GM12878 (cell line): Measurements from ENCODE around the gene DPF3. TPM values are rescaled to one million over a fixed set of nuclear protein-coding genes. Genes with fewer than 3 reads are reported as not detected.

Experiments
- ATAC-seq: fragments of 200-7000 bp; cut with Tn5 transposase; 3 replicates; pipeline ENCODE4 v1.9.1; 2020; ENCODE audit warnings: mild to moderate bottlenecking, moderate library complexity
- BruUV-seq: library from RNA; stranded (reverse); fragments of 400-500 nt; replicated peaks from 2 replicates; lab custom pipeline; 2021; lab: Mats Ljungman, UMichigan
- CTCF ChIA-PET: fragments of 300-600 bp; sonication (Branson Sonifier 250); formaldehyde crosslinking; extraction: SDS; loops from one replicate; lab custom pipeline; 2021; ENCODE audit warnings: inconsistent platforms; lab: Yijun Ruan, JAX
- POLR2A ChIA-PET: fragments of 350-600 bp; formaldehyde crosslinking; extraction: SDS; loops from one replicate; lab custom pipeline; 2021; ENCODE audit warnings: inconsistent platforms; lab: Charles Lee
- RAD21 ChIA-PET: fragments of 300-600 bp; sonication (Branson Sonifier 250); formaldehyde crosslinking; loops from one replicate; lab custom pipeline; 2023; ENCODE audit warnings: antibody characterized with exemption; ENCODE audit not compliant: unreplicated experiment; lab: Charles Lee
- SMC1A ChIA-PET: fragments of 300-600 bp; sonication (Branson Sonifier 250); formaldehyde crosslinking; loops from one replicate; lab custom pipeline; 2023; ENCODE audit not compliant: unreplicated experiment, uncharacterized antibody; lab: Charles Lee
- DNase-seq: peaks from one replicate; pipeline ENCODE4 v3.0.0-alpha.2; 2011; ENCODE audit warnings: low read depth, low spot score
- FAIRE-seq: peaks from 3 replicates; lab custom pipeline; 2011; peaks lifted over from hg19 to GRCh38; lab: Jason Lieb, UNC
- H2AFZ ChIP-seq: 2 replicates; pipeline ENCODE4 v1.6.0; 2011; ENCODE audit warnings: low read depth, low read length, control low read depth; ENCODE audit not compliant: control insufficient read depth
- H3K27ac ChIP-seq: 2 replicates; pipeline ENCODE4 v1.5.1; 2011; ENCODE audit warnings: control low read depth; ENCODE audit not compliant: control insufficient read depth, insufficient read depth
- H3K27me3 ChIP-seq, 2 experiments: replicated peaks in 1 of 2; 2 replicates each; pipeline versions ENCODE4 v1.6.0 to v1.6.1; 2011; ENCODE audit warnings: low read length in 1 of 2; ENCODE audit not compliant: control insufficient read depth in 2 of 2, insufficient read depth in 2 of 2
- H3K36me3 ChIP-seq, 2 experiments: 2 replicates each; pipeline ENCODE4 v1.5.1; 2011; ENCODE audit warnings: low read length in 1 of 2; ENCODE audit not compliant: control insufficient read depth in 2 of 2, insufficient read depth in 2 of 2
- H3K4me1 ChIP-seq: 2 replicates; pipeline ENCODE4 v1.6.1; 2011; ENCODE audit warnings: mild to moderate bottlenecking, low read length, moderate library complexity, mixed read lengths; ENCODE audit not compliant: control insufficient read depth, insufficient read depth
- H3K4me2 ChIP-seq: 2 replicates; pipeline ENCODE4 v1.6.0; 2011; ENCODE audit warnings: control low read depth; ENCODE audit not compliant: control insufficient read depth, insufficient read depth
- H3K4me3 ChIP-seq: fragments of 200-600 bp; sonication (generic); 2 replicates; pipeline ENCODE4 v1.5.1; 2016
- H3K79me2 ChIP-seq: 2 replicates; pipeline ENCODE4 v1.6.0; 2011; ENCODE audit warnings: low read length; ENCODE audit not compliant: control insufficient read depth, insufficient read depth
- H3K9ac ChIP-seq: 2 replicates; pipeline ENCODE4 v1.8.0; 2011; ENCODE audit warnings: low read length, control low read depth, mixed read lengths; ENCODE audit not compliant: control insufficient read depth, insufficient read depth
- H3K9me3 ChIP-seq: replicated peaks from 3 replicates; pipeline ENCODE4 v1.5.1; 2011; ENCODE audit warnings: mild to moderate bottlenecking, low read length; ENCODE audit not compliant: control insufficient read depth, insufficient read depth
- H4K20me1 ChIP-seq: 2 replicates; pipeline ENCODE4 v1.6.0; 2011; ENCODE audit not compliant: control insufficient read depth, insufficient read depth
- ATF2 ChIP-seq: IDR thresholded peaks from 2 replicates; pipeline ENCODE4 v1.6.1; 2012; ENCODE audit warnings: low read length, inconsistent platforms
- BCLAF1 ChIP-seq: fragments of 450-650 bp; IDR thresholded peaks from 2 replicates; pipeline ENCODE4 v1.6.1; 2017; ENCODE audit warnings: antibody characterized with exemption, mild to moderate bottlenecking, moderate library complexity
- CHD4 ChIP-seq: fragments of 200-600 bp; sonication (generic); IDR thresholded peaks from 2 replicates; pipeline ENCODE4 v1.6.1; 2016; ENCODE audit warnings: mild to moderate bottlenecking
- ETV6 ChIP-seq, 2 experiments: fragments of 450-650 bp in 1 of 2; IDR thresholded peaks in 1 of 2; conservative IDR thresholded peaks in 1 of 2; 2 replicates each; pipeline ENCODE4 v1.6.1; 2014; ENCODE audit warnings: antibody characterized with exemption in 1 of 2, borderline replicate concordance in 1 of 2, low read depth in 1 of 2, mild to moderate bottlenecking in 1 of 2, moderate library complexity in 1 of 2
- KAT2A ChIP-seq: conservative IDR thresholded peaks from 2 replicates; pipeline ENCODE4 v1.6.1; 2011; ENCODE audit warnings: low read depth, low read length; ENCODE audit not compliant: control insufficient read depth
- MTA2 ChIP-seq: fragments of 450-650 bp; IDR thresholded peaks from 2 replicates; pipeline ENCODE4 v1.6.1; 2016; ENCODE audit warnings: low read depth, mild to moderate bottlenecking, moderate library complexity
- NFYB ChIP-seq: IDR thresholded peaks from 2 replicates; pipeline ENCODE4 v1.6.1; 2011; ENCODE audit warnings: low read depth, mild to moderate bottlenecking, low read length, improper control_type of control experiment, moderate library complexity; ENCODE audit not compliant: insufficient read depth
- NR2C1 ChIP-seq: fragments of 450-650 bp; IDR thresholded peaks from 2 replicates; pipeline ENCODE4 v1.6.1; 2017; ENCODE audit warnings: antibody characterized with exemption, mild to moderate bottlenecking, moderate library complexity
- SMAD5 ChIP-seq: IDR thresholded peaks from 2 replicates; pipeline ENCODE4 v1.6.1; 2016; ENCODE audit warnings: antibody characterized with exemption, low read depth
- SPI1 ChIP-seq: IDR thresholded peaks from 2 replicates; pipeline ENCODE4 v1.6.1; 2011; ENCODE audit warnings: low read depth, mild to moderate bottlenecking, low read length, moderate library complexity, borderline replicate concordance; ENCODE audit not compliant: insufficient read depth
- SRF ChIP-seq, 2 experiments: IDR thresholded peaks; 2 replicates each; pipeline ENCODE4 v1.6.1; 2011; ENCODE audit warnings: low read depth in 2 of 2, low read length in 2 of 2, mild to moderate bottlenecking in 1 of 2, moderate library complexity in 1 of 2
- STAT3 ChIP-seq: IDR thresholded peaks from 2 replicates; pipeline ENCODE4 v1.6.1; 2011; ENCODE audit warnings: low read depth, low read length, improper control_type of control experiment
- YY1 ChIP-seq: IDR thresholded peaks from 2 replicates; pipeline ENCODE4 v1.6.1; 2011; ENCODE audit warnings: low read depth, mild to moderate bottlenecking, low read length
- WGBS: methylation state at CpG from one replicate; pipeline ENCODE4 v1.1.6; 2016; ENCODE audit warnings: low lambda C conversion rate; ENCODE audit not compliant: insufficient replicate concordance, insufficient coverage; ENCODE audit errors: missing lambda C conversion rate; 5-methylcytosine and 5-hydroxymethylcytosine counted together
- in situ Hi-C: fragments of 300-500 bp; cut with MboI; formaldehyde crosslinking; loops from 9 replicates; pipeline ENCODE4 v1.14.3; 2018; ENCODE audit warnings: mixed read lengths
- intact Hi-C: fragments of 100-400 bp; cut with micrococcal nuclease; formaldehyde crosslinking; loops from one replicate; pipeline ENCODE4 v1.14.2; 2022; ENCODE audit not compliant: unreplicated experiment
- polyA plus RNA-seq, 11 experiments: library from polyadenylated mRNA; depleted of rRNA in 4 of 11; unstranded in 6 of 11; stranded (reverse) in 5 of 11; fragments of >200 nt; fragmentation: Nextera tagmentation in 4 of 11; fragmentation: Illumina TruSeq in 1 of 11; extraction: Ambion mirVana in 4 of 11; extraction: Trizol in 1 of 11; gene quantifications; 1 replicate in 1 of 11; 2 replicates in 10 of 11; pipeline versions ENCODE4 v1.2.1 to v1.2.3, GENCODE V29; 2011 to 2016; ENCODE audit warnings: inconsistent platforms in 2 of 11, missing spikeins in 2 of 11, low read depth in 1 of 11
- total RNA-seq, 4 experiments: library from RNA; depleted of rRNA in 3 of 4; stranded (reverse); fragments of >200 nt in 3 of 4; fragmentation: Illumina TruSeq in 1 of 4; extraction: Trizol in 1 of 4; gene quantifications; 2 replicates each; pipeline versions ENCODE4 v1.2.1 to v1.2.3, GENCODE V29; 2013 to 2021

The DPF3 gene
- total and polyA plus RNA-seq, 10 of the 15 experiments (the other 5 are each of a cell fraction or from before 2014, with no cell fraction given) = 0.69 to 8.0 (median 2.2) TPM

GRCh38 chr14:72901361-72901760 lies 7.5 kb upstream of the DPF3 start (continued):
- TF ChIP-seq MTA2 = no peak

GRCh38 chr14:72898448-72898847 lies 4.5 kb upstream of the DPF3 start:
- RAD21 ChIA-PET = interaction anchor here (0.6 to 3.0 kb wide), 3 partner anchors 35 to 384 kb away, joined by 3 to 12 read pairs (median 4); no protein-coding TSS in a partner anchor
- H3K27ac ChIP-seq = no peak overlapping the region
- 67% methylated on average over 3 of the region's 3 CpGs for WGBS
- no peak overlapping the region for H3K4me2 ChIP-seq
- ATAC-seq (no peak), DNase-seq (no peak), FAIRE-seq (no peak)
- POLR2A ChIA-PET = no interaction called here
- TF ChIP-seq SRF (IDR thresholded peaks at IDR 0.05; ENCODE audit: low read depth in 2 of 2, low read length in 2 of 2) = no peak
- TF ChIP-seq SMAD5 = no peak
- TF ChIP-seq NFYB = no peak
- TF ChIP-seq CHD4 = no peak
- TF ChIP-seq NR2C1 = no peak
- TF ChIP-seq STAT3 = no peak
- TF ChIP-seq BCLAF1 = no peak
- TF ChIP-seq KAT2A = no peak
- no peak for TF ChIP-seq SPI1
- no peak for TF ChIP-seq YY1
- TF ChIP-seq ETV6 (conservative IDR thresholded peaks at IDR 0.05 in 1 of 2, IDR thresholded peaks at IDR 0.05 in 1 of 2; ENCODE audit: borderline replicate concordance in 1 of 2, low read depth in 1 of 2) = no peak
- no peak for TF ChIP-seq ATF2
- no peaks in the 10 kb centered on the region for H3K79me2 ChIP-seq
- in situ Hi-C loops = no loop called here
- no peak overlapping the region for H2AFZ ChIP-seq
- no peaks in the 10 kb centered on the region for H3K36me3 ChIP-seq
- H3K9me3 ChIP-seq = no peaks in the 10 kb centered on the region
- H3K9ac ChIP-seq = no peak overlapping the region
- H3K4me1 ChIP-seq = no peaks in the 10 kb centered on the region; the same call in 1 of the 2 replicates
- H4K20me1 ChIP-seq = no peaks in the 10 kb centered on the region
- no TSS peak for BruUV-seq
- no peak overlapping the region for H3K4me3 ChIP-seq
- SMC1A ChIA-PET = interaction anchor here (1.0 to 2.9 kb wide), 4 partner anchors 10 to 384 kb away, joined by 3 to 18 read pairs (median 8); no protein-coding TSS in a partner anchor
- intact Hi-C loops = no loop called here
- CTCF ChIA-PET = interaction anchor here (0.7 to 14.5 kb wide), 4 partner anchors 18 to 383 kb away, joined by 3 to 520 read pairs (median 3); no protein-coding TSS in a partner anchor
- H3K27me3 ChIP-seq = no peaks in the 10 kb centered on the region
